Upper lobe of right lung (tissue), 1 donor: ENCODE data around the gene GPC3. TPM values are rescaled to one million over a fixed set of nuclear protein-coding genes. Genes with fewer than 3 reads are reported as not detected.

Experiments used
- ATAC-seq: fragments of 200-7000 bp; cut with Tn5 transposase; one replicate; pipeline ENCODE4 v1.9.1; 2020; ENCODE audit warnings: mild to moderate bottlenecking, moderate library complexity
- DNase-seq: peaks from one replicate; pipeline ENCODE4 v3.0.0-alpha.2; 2020
- H3K27ac ChIP-seq: fragments of 200-600 bp; one replicate; pipeline ENCODE4 v1.8.0; 2022
- H3K27me3 ChIP-seq: fragments of 200-600 bp; one replicate; pipeline ENCODE4 v1.8.0; 2022; ENCODE audit warnings: mild to moderate bottlenecking
- H3K36me3 ChIP-seq: fragments of 200-600 bp; one replicate; pipeline ENCODE4 v1.8.0; 2022
- H3K4me1 ChIP-seq: fragments of 200-600 bp; one replicate; pipeline ENCODE4 v1.8.0; 2022
- H3K4me3 ChIP-seq: fragments of 200-600 bp; one replicate; pipeline ENCODE4 v1.8.0; 2022; ENCODE audit warnings: mild to moderate bottlenecking
- H3K9me3 ChIP-seq: fragments of 200-600 bp; one replicate; pipeline ENCODE4 v1.8.0; 2022
- CTCF ChIP-seq: fragments of 200-600 bp; IDR thresholded peaks from one replicate; pipeline ENCODE4 v1.8.0; 2022; ENCODE audit warnings: antibody characterized with exemption
- intact Hi-C: fragments of 100-400 bp; cut with DNase I; formaldehyde crosslinking; loops from one replicate; pipeline ENCODE4 v1.11.0; 2022
- total RNA-seq: library from RNA; stranded (reverse); fragmentation: NEBNext Ultra II Directional; extraction: Animal tissue kit (Norgen Biotek cat#: 25700); gene quantifications from one replicate; pipeline ENCODE4 v1.2.1, GENCODE V29; 2021
- donor health status: DM: no; HTN: yes; CAD: no; lungs with severe emphysema.

GPC3 gene
- total RNA-seq, 1 donor from 2014 or later: 67.7 TPM

- no peaks in the 10 kb centered on the region for H3K27me3 ChIP-seq
- intact Hi-C loops: no loop called here
- ATAC-seq (no peak), DNase-seq (no peak)
- H3K4me3 ChIP-seq: no peak overlapping the region
- no peaks in the 10 kb centered on the region for H3K9me3 ChIP-seq
- no peak for TF ChIP-seq CTCF
- H3K4me1 ChIP-seq: no peaks in the 10 kb centered on the region
- H3K36me3 ChIP-seq: no peaks in the 10 kb centered on the region
- H3K27ac ChIP-seq: no peak overlapping the region
Measured at GRCh38 chrX:133537142-133537541, 448.3 kb downstream of the GPC3 start.

GRCh38 chrX:133535066-133535465 lies 450.3 kb downstream of the GPC3 start:
- DNase-seq: no peak
- H3K4me1 ChIP-seq: no peaks in the 10 kb centered on the region
- intact Hi-C loops: no loop called here
- ATAC-seq: no peak
- H3K9me3 ChIP-seq: no peaks in the 10 kb centered on the region
- no peaks in the 10 kb centered on the region for H3K27me3 ChIP-seq
- no peak overlapping the region for H3K4me3 ChIP-seq
- TF ChIP-seq CTCF: no peak
- no peaks in the 10 kb centered on the region for H3K36me3 ChIP-seq
- no peak overlapping the region for H3K27ac ChIP-seq

- H3K9me3 ChIP-seq: no peaks in the 10 kb centered on the region
- TF ChIP-seq CTCF: no peak
- no peaks in the 10 kb centered on the region for H3K4me1 ChIP-seq
- intact Hi-C loops: no loop called here
- ATAC-seq (no peak), DNase-seq (no peak)
- H3K4me3 ChIP-seq: no peak overlapping the region
- H3K36me3 ChIP-seq: no peaks in the 10 kb centered on the region
- H3K27ac ChIP-seq: no peak overlapping the region
- H3K27me3 ChIP-seq: no peaks in the 10 kb centered on the region
Measured at GRCh38 chrX:133534172-133534571, 451.2 kb downstream of the GPC3 start.

GRCh38 chrX:133533249-133533648 lies 452.1 kb downstream of the GPC3 start:
- no peaks in the 10 kb centered on the region for H3K4me1 ChIP-seq
- H3K27me3 ChIP-seq: no peaks in the 10 kb centered on the region
- intact Hi-C loops: no loop called here
- ATAC-seq: no peak
- DNase-seq: no peak
- no peak overlapping the region for H3K4me3 ChIP-seq
- no peaks in the 10 kb centered on the region for H3K9me3 ChIP-seq
- no peak for TF ChIP-seq CTCF
- no peaks in the 10 kb centered on the region for H3K36me3 ChIP-seq
- no peak overlapping the region for H3K27ac ChIP-seq

GRCh38 chrX:133530960-133531359 lies 454.4 kb downstream of the GPC3 start:
- no peaks in the 10 kb centered on the region for H3K9me3 ChIP-seq
- no peaks in the 10 kb centered on the region for H3K27me3 ChIP-seq
- TF ChIP-seq CTCF: no peak
- ATAC-seq (no peak), DNase-seq (no peak)
- H3K4me1 ChIP-seq: no peaks in the 10 kb centered on the region
- intact Hi-C loops: no loop called here
- no peak overlapping the region for H3K4me3 ChIP-seq
- no peak overlapping the region for H3K27ac ChIP-seq
- H3K36me3 ChIP-seq: no peaks in the 10 kb centered on the region

GRCh38 chrX:133529578-133529977 lies 455.8 kb downstream of the GPC3 start:
- no peaks in the 10 kb centered on the region for H3K36me3 ChIP-seq
- H3K4me1 ChIP-seq: no peaks in the 10 kb centered on the region
- DNase-seq: no peak
- TF ChIP-seq CTCF: no peak
- no peaks in the 10 kb centered on the region for H3K9me3 ChIP-seq
- H3K27ac ChIP-seq: no peak overlapping the region
- no peak for ATAC-seq
- intact Hi-C loops: no loop called here
- no peak overlapping the region for H3K4me3 ChIP-seq
- no peaks in the 10 kb centered on the region for H3K27me3 ChIP-seq
